Stimulated activated CD8-positive, alpha-beta memory T cell treated with anti-CD3 and anti-CD28 coated beads, Interleukin-2, amount 100 ng/mL, for 48 hours (primary cell): ENCODE results near the gene KRT78.
A peak's percentile ranks its signal among the peaks of the same experiment; 100 is the strongest.
"Not testable (repeated sequence)": the region's sequence is repeated elsewhere in the genome, so short reads cannot be mapped to it uniquely, and the experiment has no call there.

Source experiments
- DNase-seq, 2 donors: peaks; one replicate each; pipeline ENCODE4 v3.0.0-alpha.2; 2020; ENCODE audit warnings: low read depth in 2 of 2

KRT78 gene

GRCh38 chr12:52796429-52796794 is 52.4 kb downstream of the KRT78 start:
- DNase-seq, result no peak

GRCh38 chr12:52795694-52796428 is 52.9 kb downstream of the KRT78 start, which contains the start of gene KRT3:
Gene KRT3, minus strand, starts transcription at chr12:52796117. Its CDS starts 75 bp downstream, at chr12:52796042.
- no peak for DNase-seq

- DNase-seq, result not testable (repeated sequence)
Observed at GRCh38 chr12:52795332-52795674, 53.5 kb downstream of the KRT78 start.

GRCh38 chr12:52794479-52795331 is 54.1 kb downstream of the KRT78 start:
- DNase-seq, result no peak

- no peak for DNase-seq
Observed at GRCh38 chr12:52792185-52793029, 56.4 kb downstream of the KRT78 start.

- DNase-seq, result no peak
Observed at GRCh38 chr12:52791271-52792184, 57.3 kb downstream of the KRT78 start.

- DNase-seq, result no peak
Observed at GRCh38 chr12:52790427-52791270, 58.1 kb downstream of the KRT78 start.

- peak in 1 of 2 donors; percentile 9 for DNase-seq
Observed at GRCh38 chr12:52789637-52790426, 59.0 kb downstream of the KRT78 start.

- DNase-seq, result no peak
Observed at GRCh38 chr12:52788876-52789636, 59.7 kb downstream of the KRT78 start.

- DNase-seq, result no peak
Observed at GRCh38 chr12:52788192-52788875, 60.5 kb downstream of the KRT78 start.
